Hematopoietic multipotent progenitor cell (in vitro differentiated cells): ENCODE data around the gene GSTA2. TPM values are rescaled to one million over a fixed set of nuclear protein-coding genes. Genes with fewer than 3 reads are reported as not detected.
"Not testable (repeated sequence)": the region's sequence is repeated elsewhere in the genome, so short reads cannot be mapped to it uniquely, and the experiment has no call there.

Experiments used
- DNase-seq, 3 donors: peaks; one replicate each; pipeline ENCODE4 v3.0.0-alpha.2; 2011 to 2015; ENCODE audit warnings: low read depth in 2 of 3, low spot score in 2 of 3
- total RNA-seq: library from RNA; depleted of rRNA; stranded (reverse); fragments of >200 nt; gene quantifications from one replicate; pipeline ENCODE4 v1.2.3, GENCODE V29; 2012

GSTA2 gene
- total RNA-seq, result not detected

GRCh38 chr6:52763322-52763916 lies at the start of gene GSTA2:
TSS of gene GSTA2 (minus strand) at chr6:52763475. CDS start at chr6:52757947, 5,528 bp downstream.
- not testable (repeated sequence) for DNase-seq

- not testable (repeated sequence) for DNase-seq
Observed at GRCh38 chr6:52809777-52810176, 46.5 kb upstream of the GSTA2 start.

DNA sequence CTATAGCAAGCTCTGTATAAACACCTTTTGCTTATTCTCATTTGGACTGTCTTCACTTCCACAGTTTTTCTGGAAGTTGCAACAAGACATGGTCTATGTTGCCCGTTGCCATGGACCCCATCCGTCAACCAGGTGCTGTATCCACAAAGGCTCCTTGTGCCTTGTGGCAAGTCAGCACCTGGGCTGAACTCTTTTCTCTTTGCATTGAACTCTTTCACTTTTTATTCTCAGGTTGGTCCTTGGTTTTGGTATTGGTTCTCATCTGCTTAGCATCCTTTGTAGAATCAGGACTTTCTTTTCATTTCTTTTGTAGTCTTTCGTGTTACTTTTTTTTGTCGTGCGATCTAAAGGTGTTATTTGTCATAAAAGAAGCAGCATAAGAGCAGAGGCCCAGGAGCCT lies 45.4 kb upstream of the GSTA2 start:
- no peak for DNase-seq

GRCh38 chr6:52803668-52804255 lies 40.5 kb upstream of the GSTA2 start, which contains the start of gene GSTA1:
TSS of gene GSTA1 (minus strand) at chr6:52803816. CDS start at chr6:52799267, 4,549 bp downstream.
- DNase-seq, result not testable (repeated sequence)

- DNase-seq, result no peak
Observed at GRCh38 chr6:52802806-52803205, 39.5 kb upstream of the GSTA2 start.

GRCh38 chr6:52801188-52801841 lies 38.0 kb upstream of the GSTA2 start:
- DNase-seq, result no peak

- DNase-seq, result not testable (repeated sequence)
Observed at GRCh38 chr6:52799272-52799671, 36.0 kb upstream of the GSTA2 start.

- DNase-seq, result not testable (repeated sequence)
Observed at GRCh38 chr6:52794366-52794765, 31.1 kb upstream of the GSTA2 start.

GRCh38 chr6:52790861-52791260 lies 27.6 kb upstream of the GSTA2 start:
- DNase-seq, result no peak

DNA sequence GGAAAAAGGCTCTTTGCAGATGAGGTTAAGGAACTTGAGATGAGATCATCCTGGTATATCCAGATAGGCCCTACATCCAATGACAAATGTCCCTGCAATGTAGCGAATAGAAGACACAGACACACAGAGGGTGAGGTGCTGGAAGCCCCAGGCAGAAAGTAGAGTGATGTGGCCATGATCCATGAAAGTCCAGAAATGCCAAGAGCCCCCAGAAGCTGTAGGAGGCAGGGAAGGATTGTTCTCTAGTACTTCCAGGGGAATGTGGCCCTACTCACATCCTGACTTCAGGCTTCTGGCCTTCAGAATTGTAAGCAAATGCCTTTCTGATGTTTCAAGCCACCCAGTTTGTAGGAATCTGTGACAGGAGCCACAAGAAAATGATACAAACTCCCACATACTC lies 26.4 kb upstream of the GSTA2 start:
- not testable (repeated sequence) for DNase-seq

DNA sequence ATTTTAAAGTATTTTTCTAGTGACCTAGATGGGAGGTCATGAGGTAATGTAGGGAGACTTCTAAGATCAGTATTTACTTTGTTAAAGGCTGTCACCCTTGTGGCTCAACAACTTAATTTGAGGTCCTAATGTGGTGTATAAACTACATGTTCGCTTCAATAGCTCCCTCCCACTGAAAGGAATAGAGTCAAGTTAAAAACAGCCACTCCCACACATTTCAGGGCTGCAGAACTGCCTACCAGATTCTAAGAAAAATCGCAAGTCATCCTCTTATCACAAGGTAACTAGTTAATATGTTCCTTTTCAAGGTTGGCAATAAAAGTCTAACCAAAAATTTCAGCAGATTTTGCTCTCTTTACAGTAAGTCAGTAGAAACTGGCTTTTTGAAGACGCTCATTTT lies 25.2 kb upstream of the GSTA2 start:
- peak in 1 of 3 donors; percentile 4 for DNase-seq

DNA sequence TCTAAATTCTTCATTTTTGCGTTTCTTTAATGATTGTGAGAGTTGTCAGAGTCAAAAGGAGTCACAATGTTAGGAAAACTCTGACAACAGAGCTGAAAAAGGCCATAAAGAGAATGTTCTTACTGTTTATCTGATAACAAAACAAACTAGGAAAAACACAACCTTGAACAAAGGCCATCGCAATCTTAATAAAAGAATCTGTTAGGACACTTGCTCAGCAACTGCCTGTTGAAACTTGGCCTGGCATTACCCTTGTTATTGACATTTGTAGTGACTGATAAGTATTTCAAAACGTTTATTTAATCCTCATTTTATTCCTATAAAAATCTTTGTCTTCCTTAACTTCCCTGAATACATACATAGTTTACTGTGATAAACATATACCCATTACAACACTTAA lies 24.6 kb upstream of the GSTA2 start:
- no peak for DNase-seq

- DNase-seq, result no peak
Observed at GRCh38 chr6:52786249-52786956, 23.1 kb upstream of the GSTA2 start.

- not testable (repeated sequence) for DNase-seq
Observed at GRCh38 chr6:52782696-52783274, 19.5 kb upstream of the GSTA2 start.

GRCh38 chr6:52782209-52782608 lies 18.9 kb upstream of the GSTA2 start:
- not testable (repeated sequence) for DNase-seq

GRCh38 chr6:52779237-52779636 lies 16.0 kb upstream of the GSTA2 start:
- no peak for DNase-seq

- not testable (repeated sequence) for DNase-seq
Observed at GRCh38 chr6:52776711-52777351, 13.6 kb upstream of the GSTA2 start.

DNA sequence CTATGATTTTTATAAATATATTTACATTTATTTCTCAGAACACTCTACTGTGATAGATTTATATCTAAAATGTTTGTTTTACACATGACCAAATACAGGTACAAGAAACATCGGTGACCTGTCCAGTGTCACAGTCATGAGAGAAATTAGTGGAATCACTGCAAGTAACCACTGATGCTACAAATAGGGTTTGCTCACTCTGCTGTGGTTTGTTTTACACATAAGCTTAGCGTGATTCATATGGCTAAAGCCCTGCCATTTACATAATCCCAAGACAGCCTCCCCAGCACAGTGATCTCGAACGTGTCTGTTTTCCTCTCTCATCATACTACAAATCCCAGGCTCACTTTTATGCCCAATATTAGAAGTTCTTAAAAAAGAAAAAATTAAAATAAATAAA lies 6.1 kb upstream of the GSTA2 start:
- not testable (repeated sequence) for DNase-seq

- not testable (repeated sequence) for DNase-seq
Observed at GRCh38 chr6:52767658-52768057, 4.4 kb upstream of the GSTA2 start.
